ENCODE measurements around the gene CDH11. TPM values are rescaled to one million over a fixed set of nuclear protein-coding genes. Genes with fewer than 3 reads are reported as not detected.

Gene CDH11
- polyA plus RNA-seq, 1 donor (not counting 4 experiments of a cell fraction or from before 2014, with no cell fraction given): 36.8 TPM

- H3K4me1 ChIP-seq (ENCODE audit: control insufficient read depth, extremely low read depth, insufficient read depth, low read length): peaks cover 8% of the 10 kb centered on the region
- peaks cover 37% of the 10 kb centered on the region for H3K27me3 ChIP-seq (ENCODE audit: control insufficient read depth, extremely low read depth, insufficient read depth, low read length)
- TF ChIP-seq, protein P1, sequence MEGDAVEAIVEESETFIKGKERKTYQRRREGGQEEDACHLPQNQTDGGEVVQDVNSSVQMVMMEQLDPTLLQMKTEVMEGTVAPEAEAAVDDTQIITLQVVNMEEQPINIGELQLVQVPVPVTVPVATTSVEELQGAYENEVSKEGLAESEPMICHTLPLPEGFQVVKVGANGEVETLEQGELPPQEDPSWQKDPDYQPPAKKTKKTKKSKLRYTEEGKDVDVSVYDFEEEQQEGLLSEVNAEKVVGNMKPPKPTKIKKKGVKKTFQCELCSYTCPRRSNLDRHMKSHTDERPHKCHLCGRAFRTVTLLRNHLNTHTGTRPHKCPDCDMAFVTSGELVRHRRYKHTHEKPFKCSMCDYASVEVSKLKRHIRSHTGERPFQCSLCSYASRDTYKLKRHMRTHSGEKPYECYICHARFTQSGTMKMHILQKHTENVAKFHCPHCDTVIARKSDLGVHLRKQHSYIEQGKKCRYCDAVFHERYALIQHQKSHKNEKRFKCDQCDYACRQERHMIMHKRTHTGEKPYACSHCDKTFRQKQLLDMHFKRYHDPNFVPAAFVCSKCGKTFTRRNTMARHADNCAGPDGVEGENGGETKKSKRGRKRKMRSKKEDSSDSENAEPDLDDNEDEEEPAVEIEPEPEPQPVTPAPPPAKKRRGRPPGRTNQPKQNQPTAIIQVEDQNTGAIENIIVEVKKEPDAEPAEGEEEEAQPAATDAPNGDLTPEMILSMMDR (optimal IDR thresholded peaks at IDR 0.05 in 1 of 3, IDR thresholded peaks at IDR 0.05 in 1 of 3, conservative IDR thresholded peaks at IDR 0.05 in 1 of 3; ENCODE audit: extremely low read depth in 1 of 3, insufficient read depth in 2 of 3, low read length in 3 of 3): no peak
- FAIRE-seq (no peak), DNase-seq (ENCODE audit: low read depth, low spot score) (no peak)
- H3K79me2 ChIP-seq (ENCODE audit: control insufficient read depth, insufficient read depth, low read length): peaks cover 66% of the 10 kb centered on the region
- no peaks in the 10 kb centered on the region for H3K9me1 ChIP-seq (ENCODE audit: control insufficient read depth, extremely low read depth, insufficient read depth, low read length)
- dilution Hi-C loops (cut with MboI; ENCODE audit: extremely low pct_ligation_motif_present, low sequenced_read_pairs): no loop called here
- no peak overlapping the region for H3K27ac ChIP-seq (ENCODE audit: control insufficient read depth, insufficient read depth, low read length)
- H3K9me3 ChIP-seq (ENCODE audit: control insufficient read depth, low read depth, low read length): no peaks in the 10 kb centered on the region
- peak overlapping the region in 1 of 3 experiments; percentile 91 for H3K4me3 ChIP-seq (ENCODE audit: control insufficient read depth in 2 of 3, extremely low read depth in 1 of 3, insufficient read depth in 2 of 3, low read depth in 1 of 3, low read length in 3 of 3)
- H4K20me1 ChIP-seq (ENCODE audit: control insufficient read depth, extremely low read depth, insufficient read depth, low read length): peaks cover 4% of the 10 kb centered on the region
- H2AFZ ChIP-seq (ENCODE audit: control insufficient read depth, low read length): no peak overlapping the region
- H3K9ac ChIP-seq (ENCODE audit: control insufficient read depth, extremely low read depth, insufficient read depth, low read length): no peak overlapping the region
- H3K36me3 ChIP-seq (ENCODE audit: control insufficient read depth in 2 of 2, extremely low read depth in 1 of 2, insufficient read depth in 2 of 2, low read length in 2 of 2): no peaks in the 10 kb centered on the region
- no peak overlapping the region for H3K4me2 ChIP-seq (ENCODE audit: control insufficient read depth, extremely low read depth, insufficient read depth, low read depth, low read length)
These were observed 2.4 kb downstream of the CDH11 start for GRCh38 chr16:65119435-65119834.

- Histone ChIP-seq H4K20me1 (ENCODE audit: control insufficient read depth, extremely low read depth, insufficient read depth, low read length) (peaks cover 4% of the 10 kb centered on the region), H3K27ac (ENCODE audit: control insufficient read depth, insufficient read depth, low read length) (no peak overlapping the region), H3K4me2 (ENCODE audit: control insufficient read depth, extremely low read depth, insufficient read depth, low read depth, low read length) (peak overlapping the region; percentile 29), H3K79me2 (ENCODE audit: control insufficient read depth, insufficient read depth, low read length) (peaks cover 71% of the 10 kb centered on the region), H2AFZ (ENCODE audit: control insufficient read depth, low read length) (no peak overlapping the region), H3K4me3 (ENCODE audit: control insufficient read depth in 2 of 3, extremely low read depth in 1 of 3, insufficient read depth in 2 of 3, low read depth in 1 of 3, low read length in 3 of 3) (no peak overlapping the region), H3K36me3 (ENCODE audit: control insufficient read depth in 2 of 2, extremely low read depth in 1 of 2, insufficient read depth in 2 of 2, low read length in 2 of 2) (no peaks in the 10 kb centered on the region), H3K9me1 (ENCODE audit: control insufficient read depth, extremely low read depth, insufficient read depth, low read length) (no peaks in the 10 kb centered on the region), H3K4me1 (ENCODE audit: control insufficient read depth, extremely low read depth, insufficient read depth, low read length) (peaks cover 8% of the 10 kb centered on the region), H3K9me3 (ENCODE audit: control insufficient read depth, low read depth, low read length) (no peaks in the 10 kb centered on the region), H3K27me3 (ENCODE audit: control insufficient read depth, extremely low read depth, insufficient read depth, low read length) (peaks cover 32% of the 10 kb centered on the region), H3K9ac (ENCODE audit: control insufficient read depth, extremely low read depth, insufficient read depth, low read length) (no peak overlapping the region)
- DNase-seq (ENCODE audit: low read depth, low spot score) (no peak), FAIRE-seq (no peak)
- dilution Hi-C loops (cut with MboI; ENCODE audit: extremely low pct_ligation_motif_present, low sequenced_read_pairs): no loop called here
- no peak for TF ChIP-seq EZH2 (IDR thresholded peaks at IDR 0.05; ENCODE audit: low read length)
- TF ChIP-seq, protein P1 (optimal IDR thresholded peaks at IDR 0.05 in 1 of 3, IDR thresholded peaks at IDR 0.05 in 1 of 3, conservative IDR thresholded peaks at IDR 0.05 in 1 of 3; ENCODE audit: extremely low read depth in 1 of 3, insufficient read depth in 2 of 3, low read length in 3 of 3): no peak
These were observed 3.0 kb downstream of the CDH11 start for GRCh38 chr16:65118871-65119270.
